Thyroid gland (tissue), 4 donors: ENCODE results near the gene SALL1. TPM values are rescaled to one million over a fixed set of nuclear protein-coding genes. Genes with fewer than 3 reads are reported as not detected.

Experiments used
- DNase-seq, 2 donors: peaks; one replicate each; pipeline ENCODE4 v3.0.0-alpha.2; 2019
- H3K27ac ChIP-seq, 3 donors: fragments of 200-600 bp; sonication (generic); 1 replicate in 2 of 3; 2 replicates in 1 of 3; pipeline ENCODE4 v1.5.1; 2016 to 2019; ENCODE audit warnings: mild to moderate bottlenecking in 1 of 3, moderate library complexity in 1 of 3
- H3K27me3 ChIP-seq: fragments of 200-600 bp; sonication (generic); one replicate; pipeline ENCODE4 v1.5.1; 2019
- H3K36me3 ChIP-seq, 2 donors: fragments of 200-600 bp; sonication (generic); one replicate each; pipeline ENCODE4 v1.5.1; 2016 to 2019
- H3K4me1 ChIP-seq, 2 donors: fragments of 200-600 bp; sonication (generic); one replicate each; pipeline ENCODE4 v1.5.1; 2017 to 2019
- H3K4me3 ChIP-seq, 3 donors: fragments of 200-600 bp; sonication (generic); replicated peaks in 1 of 3; 1 replicate in 2 of 3; 2 replicates in 1 of 3; pipeline ENCODE4 v1.5.1; 2016; ENCODE audit warnings: mild to moderate bottlenecking in 1 of 3
- H3K9me3 ChIP-seq: fragments of 200-600 bp; sonication (generic); one replicate; pipeline ENCODE4 v1.5.1; 2017
- CTCF ChIP-seq, 6 experiments: fragments of 200-600 bp in 3 of 6; fragments of 450-650 bp in 3 of 6; sonication (generic) in 3 of 6; IDR thresholded peaks; one replicate each; pipeline ENCODE4 v1.5.1; 2016 to 2019; ENCODE audit warnings: antibody characterized with exemption in 6 of 6, mild to moderate bottlenecking in 2 of 6, inconsistent platforms in 1 of 6, moderate library complexity in 1 of 6
- POLR2A ChIP-seq, 2 donors: fragments of 450-650 bp; IDR thresholded peaks; one replicate each; pipeline ENCODE4 v1.6.1; 2017; ENCODE audit warnings: antibody characterized with exemption in 2 of 2, mild to moderate bottlenecking in 2 of 2, moderate library complexity in 1 of 2
- WGBS, 2 donors: methylation state at CpG; one replicate each; pipeline ENCODE4 v1.1.5; 2017; 5-methylcytosine and 5-hydroxymethylcytosine counted together
- intact Hi-C: fragments of 100-400 bp; cut with DNase I; formaldehyde crosslinking; loops from one replicate; pipeline ENCODE4 v1.15.1; 2023
- total RNA-seq, 4 donors: library from RNA; depleted of rRNA; stranded (reverse); fragments of >200 nt; gene quantifications; one replicate each; pipeline ENCODE4 v1.2.3, GENCODE V29; 2016

Gene SALL1
- total RNA-seq, 4 donors from 2014 or later, result 23.0 to 57.0 (median 44.0) TPM

- H3K27me3 ChIP-seq, result no peaks in the 10 kb centered on the region
- peak overlapping the region; percentile 99 for H3K27ac ChIP-seq
- TF ChIP-seq CTCF (IDR thresholded peaks at IDR 0.05) (no peak), POLR2A (IDR thresholded peaks at IDR 0.05) (peak in 1 of 2 donors; percentile 75)
- peaks cover 0 to 18% of the 10 kb centered on the region in 2 donors for H3K36me3 ChIP-seq
- 0 to 1% methylated on average over 11 to 35 of the region's 61 CpGs for WGBS, 2 donors
- H3K4me3 ChIP-seq, result peak overlapping the region in 2 of 3 donors; percentile 16 to 90
- no peaks in the 10 kb centered on the region for H3K4me1 ChIP-seq
- H3K9me3 ChIP-seq, result no peaks in the 10 kb centered on the region
- peak; percentile 92 for DNase-seq
- intact Hi-C loops, result loop anchor here (5.0 kb wide), 1 partner anchor 606 kb away; no protein-coding TSS in a partner anchor
Observed at GRCh38 chr16:51151435-51151960, 428 bp upstream of the SALL1 start.

GRCh38 chr16:51150165-51150887 is 744 bp downstream of the SALL1 start:
- TF ChIP-seq CTCF (IDR thresholded peaks at IDR 0.05) (no peak), POLR2A (IDR thresholded peaks at IDR 0.05) (no peak)
- WGBS, 2 donors, result 2 to 4% methylated on average over 14 to 46 of the region's 53 CpGs
- H3K36me3 ChIP-seq, result peaks cover 0 to 18% of the 10 kb centered on the region in 2 donors
- DNase-seq, result no peak
- H3K27me3 ChIP-seq, result no peaks in the 10 kb centered on the region
- intact Hi-C loops, result loop anchor here (5.0 kb wide), 1 partner anchor 607 kb away; no protein-coding TSS in a partner anchor
- H3K9me3 ChIP-seq, result no peaks in the 10 kb centered on the region
- H3K4me1 ChIP-seq, result peaks cover 0 to 8% of the 10 kb centered on the region in 2 donors
- peak overlapping the region; percentile 21 to 90 (median 57) for H3K4me3 ChIP-seq
- peak overlapping the region; percentile 99 for H3K27ac ChIP-seq

GRCh38 chr16:51149721-51150164 is 1.3 kb downstream of the SALL1 start:
- WGBS, 2 donors, result 9 to 12% methylated on average over 18 to 34 of the region's 35 CpGs
- intact Hi-C loops, result loop anchor here (5.0 kb wide), 1 partner anchor 608 kb away; no protein-coding TSS in a partner anchor

GRCh38 chr16:51149251-51149661 is 1.8 kb downstream of the SALL1 start:
- WGBS, 2 donors, result 26% methylated on average over 15 to 16 of the region's 16 CpGs
- Histone ChIP-seq H3K9me3 (no peaks in the 10 kb centered on the region), H3K4me3 (peak overlapping the region in 2 of 3 donors; percentile 57 to 90), H3K27me3 (no peaks in the 10 kb centered on the region), H3K27ac (peak overlapping the region; percentile 99), H3K4me1 (peaks cover 0 to 10% of the 10 kb centered on the region in 2 donors), H3K36me3 (peaks cover 0 to 18% of the 10 kb centered on the region in 2 donors)
- DNase-seq, result no peak
- no peak for TF ChIP-seq CTCF (IDR thresholded peaks at IDR 0.05)
- TF ChIP-seq POLR2A (IDR thresholded peaks at IDR 0.05), result no peak
- intact Hi-C loops, result no loop called here

More at GRCh38 chr16:51149721-51150164, 1.3 kb downstream of the SALL1 start:
- no peak for DNase-seq
- no peak for TF ChIP-seq POLR2A (IDR thresholded peaks at IDR 0.05)
- no peak for TF ChIP-seq CTCF (IDR thresholded peaks at IDR 0.05)
- Histone ChIP-seq H3K27ac (peak overlapping the region; percentile 99), H3K9me3 (no peaks in the 10 kb centered on the region), H3K36me3 (peaks cover 0 to 18% of the 10 kb centered on the region in 2 donors), H3K4me1 (peaks cover 0 to 10% of the 10 kb centered on the region in 2 donors), H3K27me3 (no peaks in the 10 kb centered on the region), H3K4me3 (peak overlapping the region; percentile 21 to 90 (median 57))
